Activated T-cell treated with anti-CD3 and anti-CD28 coated beads, Interleukin-2, amount 50 U/mL, for 24 hours (primary cell): ENCODE results near the gene TMEM212.

Experiments used
- DNase-seq: peaks from one replicate; pipeline ENCODE4 v3.0.0-alpha.2; 2020
- H3K27ac Mint-ChIP-seq: 2 replicates; pipeline ENCODE4 v1.8.0; 2020; ENCODE audit warnings: mild to moderate bottlenecking, mixed read lengths
- H3K27me3 Mint-ChIP-seq: 2 replicates; pipeline ENCODE4 v1.8.0; 2020; ENCODE audit warnings: mixed read lengths
- H3K36me3 Mint-ChIP-seq: 2 replicates; pipeline ENCODE4 v1.8.0; 2020; ENCODE audit warnings: low read depth, mixed read lengths
- H3K4me1 Mint-ChIP-seq: 2 replicates; pipeline ENCODE4 v1.8.0; 2020; ENCODE audit warnings: low read depth, mixed read lengths
- H3K4me3 Mint-ChIP-seq: 2 replicates; pipeline ENCODE4 v1.8.0; 2020; ENCODE audit warnings: mild to moderate bottlenecking, moderate library complexity, mixed read lengths
- H3K9me3 Mint-ChIP-seq: 2 replicates; pipeline ENCODE4 v1.8.0; 2020; ENCODE audit warnings: mixed read lengths

TMEM212 gene

DNA sequence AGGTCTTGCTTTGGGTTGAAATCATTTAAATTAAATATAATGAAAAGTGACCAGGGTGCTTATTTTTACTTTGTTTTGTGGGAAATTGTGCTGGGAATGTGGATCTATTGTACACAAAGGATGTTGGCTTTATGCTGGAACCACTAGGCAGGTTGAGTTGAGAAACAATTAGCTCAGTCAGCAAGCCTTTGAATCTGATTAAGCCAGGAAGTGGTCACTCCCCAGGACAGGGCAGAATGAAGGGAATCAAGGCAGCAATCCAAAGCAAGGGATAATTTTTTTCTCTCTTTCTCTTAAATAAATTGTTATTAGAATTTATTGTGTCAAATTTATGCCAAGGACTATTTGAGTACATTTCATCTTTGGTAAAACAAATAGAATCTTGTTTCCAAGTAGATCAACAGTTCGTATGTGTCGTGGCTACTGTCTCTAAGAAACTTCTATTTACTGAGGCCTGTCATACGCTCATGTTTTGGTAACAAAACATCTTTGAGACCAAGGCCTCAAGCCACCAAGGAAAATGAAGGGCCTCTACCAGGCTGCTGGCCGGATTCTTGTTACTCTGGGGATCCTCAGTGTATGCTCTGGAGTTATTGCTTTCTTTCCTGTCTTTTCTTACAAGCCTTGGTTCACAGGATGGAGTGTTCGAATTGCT lies at the start of gene TMEM212:
TMEM212 (plus strand) TSS at position 486 of the 655 bp plus-strand sequence; CDS start at position 521, 35 bp downstream.
- no peak for DNase-seq
- Mint-ChIP-seq H3K27me3 (peaks cover 7% of the 10 kb centered on the region), H3K4me3 (no peak within 1 kb of the TSS), H3K36me3 (no peaks in the 10 kb centered on the region), H3K4me1 (peaks cover 21% of the 10 kb centered on the region), H3K9me3 (peaks cover 2% of the 10 kb centered on the region), H3K27ac (no peak within 1 kb of the TSS)

DNA sequence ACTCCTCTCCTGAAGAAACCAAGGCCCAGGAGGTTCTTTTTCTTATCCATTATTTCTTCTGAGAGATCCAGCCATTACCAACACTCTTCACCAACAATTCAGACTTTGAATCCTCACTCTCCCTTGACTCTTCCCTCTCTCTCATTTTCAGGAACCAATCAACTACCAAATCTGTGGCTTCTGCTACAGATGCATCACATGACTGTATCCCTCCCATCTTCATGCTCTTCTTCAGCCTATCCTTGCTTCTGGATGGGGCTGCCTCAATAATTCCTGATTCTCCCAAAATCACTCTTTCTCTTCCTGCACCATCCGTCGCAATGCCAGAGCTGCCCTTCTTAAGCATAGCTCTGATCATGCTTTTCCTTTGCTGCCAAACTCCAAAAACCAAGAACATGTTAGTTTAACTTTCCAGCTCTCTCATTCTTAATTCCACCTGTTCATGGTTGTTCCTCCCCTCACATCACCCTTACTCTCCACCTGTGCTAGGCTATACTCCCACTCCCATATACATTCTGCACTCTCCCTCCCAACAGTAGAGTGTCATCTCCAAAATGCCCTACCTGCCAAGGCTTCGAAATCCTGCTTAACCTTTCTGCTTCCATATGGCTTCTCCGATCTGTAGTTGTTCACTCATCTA lies 46.4 kb upstream of the TMEM212 start:
- DNase-seq, result no peak
- peaks cover 3% of the 10 kb centered on the region for H3K4me1 Mint-ChIP-seq
- no peaks in the 10 kb centered on the region for H3K36me3 Mint-ChIP-seq
- H3K27ac Mint-ChIP-seq, result no peak overlapping the region
- no peaks in the 10 kb centered on the region for H3K27me3 Mint-ChIP-seq
- no peaks in the 10 kb centered on the region for H3K9me3 Mint-ChIP-seq
- no peak overlapping the region for H3K4me3 Mint-ChIP-seq

DNA sequence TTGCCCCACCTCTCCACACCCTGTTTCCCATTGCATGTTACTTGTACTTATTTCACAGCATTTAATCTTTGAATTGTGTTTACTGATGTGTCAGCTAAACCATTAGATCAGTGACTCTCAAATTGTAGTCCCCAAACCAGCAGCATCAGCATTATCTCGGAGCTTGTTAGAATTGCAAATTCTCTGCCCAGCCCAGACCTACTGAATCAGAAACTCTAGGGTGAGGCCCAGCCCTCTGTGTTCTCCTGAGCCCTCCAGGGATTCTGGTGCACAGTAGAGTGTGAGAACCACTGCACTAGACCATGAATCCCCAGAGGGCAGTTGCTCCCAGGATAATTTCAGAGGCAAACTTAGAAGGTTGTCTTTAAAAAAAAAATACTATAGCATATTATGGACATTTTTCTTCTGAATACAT lies 45.9 kb upstream of the TMEM212 start:
- H3K36me3 Mint-ChIP-seq, result no peaks in the 10 kb centered on the region
- peaks cover 9% of the 10 kb centered on the region for H3K4me1 Mint-ChIP-seq
- no peaks in the 10 kb centered on the region for H3K9me3 Mint-ChIP-seq
- H3K27ac Mint-ChIP-seq, result no peak overlapping the region
- no peak for DNase-seq
- no peak overlapping the region for H3K4me3 Mint-ChIP-seq
- H3K27me3 Mint-ChIP-seq, result no peaks in the 10 kb centered on the region

DNA sequence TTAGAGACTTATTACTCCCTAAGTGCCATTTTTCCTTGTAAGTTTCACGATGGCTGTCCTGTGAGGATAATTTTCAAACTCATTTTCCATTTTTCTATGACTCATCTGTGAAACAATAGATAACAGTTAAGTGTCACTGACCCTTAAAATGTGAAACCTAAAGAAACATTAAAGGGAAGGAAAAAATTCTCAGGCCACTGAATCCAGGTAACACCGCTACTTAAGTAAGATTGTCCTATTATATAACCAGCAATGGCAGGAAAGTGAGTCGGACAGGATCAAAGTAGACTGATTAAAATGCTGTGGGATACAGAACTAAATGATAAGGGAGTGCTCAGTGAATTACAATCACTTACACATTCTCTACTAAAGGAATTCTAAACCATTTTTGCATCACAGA lies 45.3 kb upstream of the TMEM212 start:
- no peak for DNase-seq
- Mint-ChIP-seq H3K27me3 (peaks cover under 1% of the 10 kb centered on the region), H3K4me3 (no peak overlapping the region), H3K9me3 (no peaks in the 10 kb centered on the region), H3K36me3 (no peaks in the 10 kb centered on the region), H3K27ac (no peak overlapping the region), H3K4me1 (peaks cover 10% of the 10 kb centered on the region)

DNA sequence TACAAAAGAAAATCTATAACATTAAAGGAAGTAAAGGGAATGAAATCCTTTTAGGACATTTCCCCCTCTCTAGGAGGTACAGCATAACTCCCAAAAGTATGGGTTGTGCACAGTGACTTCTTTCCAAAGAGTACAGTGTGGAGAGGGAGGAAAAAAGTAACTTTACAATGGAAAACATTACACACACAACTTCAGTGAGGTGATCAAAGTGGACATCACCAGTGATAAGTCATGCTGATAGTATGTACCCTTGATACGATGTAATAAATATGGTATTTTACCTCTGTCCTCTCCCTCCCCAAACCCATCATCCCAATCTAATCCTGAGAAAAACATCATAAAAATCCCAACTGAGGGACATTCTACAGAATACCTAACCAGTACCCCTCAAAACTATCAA lies 43.6 kb upstream of the TMEM212 start:
- Mint-ChIP-seq H3K4me3 (no peak overlapping the region), H3K36me3 (no peaks in the 10 kb centered on the region)

DNA sequence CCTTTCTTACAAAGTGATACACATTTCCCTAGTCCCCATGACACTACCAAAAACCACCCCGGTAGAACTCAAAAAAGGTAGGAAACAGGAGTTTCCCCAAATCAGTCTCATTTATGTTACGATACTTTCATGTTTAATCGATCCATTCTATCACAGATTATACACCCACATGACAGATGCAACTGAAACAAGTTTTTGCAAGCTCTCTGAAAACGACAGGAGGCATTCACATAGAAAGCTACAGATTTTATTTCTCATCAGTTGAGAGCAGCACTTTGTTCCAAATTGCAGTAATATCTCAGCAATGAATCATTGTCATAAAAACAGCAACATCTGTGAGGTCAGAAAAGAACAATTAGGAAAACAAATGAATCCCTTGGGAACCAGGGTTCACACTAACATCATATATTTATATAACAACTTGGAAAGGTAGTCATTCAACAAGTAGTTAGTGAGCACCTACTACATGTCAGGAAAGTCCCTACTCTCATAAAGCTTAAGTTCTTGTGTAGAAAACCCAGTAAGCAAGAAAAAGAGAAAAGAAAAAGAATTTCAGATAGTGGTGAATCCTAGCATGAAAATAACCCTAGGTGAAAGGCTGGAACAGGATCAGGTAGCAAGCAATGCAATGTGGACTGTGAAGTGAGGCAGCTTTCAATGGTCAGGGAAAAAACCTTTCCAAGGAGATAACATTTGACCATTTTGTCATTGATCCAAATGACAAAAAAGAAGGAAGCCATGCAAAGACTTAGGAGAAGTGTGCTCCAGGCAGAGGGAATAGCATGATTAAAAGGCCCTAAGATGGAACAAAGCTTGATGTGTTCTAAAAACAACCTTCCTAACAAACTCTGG lies 41.2 kb upstream of the TMEM212 start:
- DNase-seq, result no peak
- H3K4me3 Mint-ChIP-seq, result no peak overlapping the region
- H3K27me3 Mint-ChIP-seq, result peaks cover 4% of the 10 kb centered on the region
- H3K27ac Mint-ChIP-seq, result no peak overlapping the region
- H3K9me3 Mint-ChIP-seq, result no peaks in the 10 kb centered on the region
- no peaks in the 10 kb centered on the region for H3K36me3 Mint-ChIP-seq
- peaks cover 12% of the 10 kb centered on the region for H3K4me1 Mint-ChIP-seq

More for the DNA sequence above, 43.6 kb upstream of the TMEM212 start:
- Mint-ChIP-seq H3K4me1 (peaks cover 10% of the 10 kb centered on the region), H3K27me3 (peaks cover 4% of the 10 kb centered on the region), H3K27ac (no peak overlapping the region), H3K9me3 (no peaks in the 10 kb centered on the region)
- DNase-seq, result no peak

DNA sequence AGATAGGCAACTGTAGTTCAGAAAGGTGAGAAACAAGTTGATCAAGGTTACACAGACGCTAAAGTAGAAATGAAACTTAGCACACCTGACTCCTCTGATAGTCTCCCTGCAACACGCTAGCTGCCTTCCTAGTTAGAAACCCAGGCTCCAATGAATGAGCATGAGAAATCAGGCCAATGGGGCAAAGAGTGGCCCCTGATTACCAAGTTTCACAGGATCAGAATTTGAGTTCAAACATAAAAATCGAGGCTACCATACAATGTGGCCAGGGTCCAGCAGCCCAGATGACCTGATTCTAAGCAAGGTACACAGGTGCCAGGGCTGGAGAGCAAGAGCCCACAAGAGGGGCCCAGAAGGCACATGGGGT lies 40.6 kb upstream of the TMEM212 start:
- DNase-seq, result no peak
- peaks cover 4% of the 10 kb centered on the region for H3K27me3 Mint-ChIP-seq
- no peak overlapping the region for H3K27ac Mint-ChIP-seq
- H3K9me3 Mint-ChIP-seq, result no peaks in the 10 kb centered on the region
- H3K36me3 Mint-ChIP-seq, result no peaks in the 10 kb centered on the region
- H3K4me1 Mint-ChIP-seq, result peaks cover 12% of the 10 kb centered on the region
- no peak overlapping the region for H3K4me3 Mint-ChIP-seq

DNA sequence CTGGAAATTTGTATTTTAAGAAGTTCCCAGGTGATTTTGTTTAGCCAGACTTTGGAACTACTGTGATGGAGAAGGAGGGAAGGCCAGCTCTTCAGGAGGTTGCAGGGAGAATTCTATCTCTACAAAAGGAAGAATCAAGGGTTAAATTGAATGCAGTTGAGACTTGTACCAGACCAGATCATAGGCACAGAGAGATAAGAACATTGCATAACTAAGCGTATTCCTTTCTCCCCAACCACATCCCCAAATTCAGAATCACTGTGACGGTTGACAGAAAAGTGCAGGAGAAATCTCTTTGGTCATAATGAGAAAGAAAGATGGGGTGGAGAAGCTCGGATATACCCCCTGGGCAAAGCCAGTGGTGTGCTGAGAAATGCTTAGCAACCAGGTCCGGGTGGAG lies 40.1 kb upstream of the TMEM212 start:
- H3K4me1 Mint-ChIP-seq, result peaks cover 12% of the 10 kb centered on the region
- no peak overlapping the region for H3K27ac Mint-ChIP-seq
- no peak for DNase-seq
- H3K27me3 Mint-ChIP-seq, result peaks cover 9% of the 10 kb centered on the region
- H3K4me3 Mint-ChIP-seq, result no peak overlapping the region
- no peaks in the 10 kb centered on the region for H3K36me3 Mint-ChIP-seq
- no peaks in the 10 kb centered on the region for H3K9me3 Mint-ChIP-seq

DNA sequence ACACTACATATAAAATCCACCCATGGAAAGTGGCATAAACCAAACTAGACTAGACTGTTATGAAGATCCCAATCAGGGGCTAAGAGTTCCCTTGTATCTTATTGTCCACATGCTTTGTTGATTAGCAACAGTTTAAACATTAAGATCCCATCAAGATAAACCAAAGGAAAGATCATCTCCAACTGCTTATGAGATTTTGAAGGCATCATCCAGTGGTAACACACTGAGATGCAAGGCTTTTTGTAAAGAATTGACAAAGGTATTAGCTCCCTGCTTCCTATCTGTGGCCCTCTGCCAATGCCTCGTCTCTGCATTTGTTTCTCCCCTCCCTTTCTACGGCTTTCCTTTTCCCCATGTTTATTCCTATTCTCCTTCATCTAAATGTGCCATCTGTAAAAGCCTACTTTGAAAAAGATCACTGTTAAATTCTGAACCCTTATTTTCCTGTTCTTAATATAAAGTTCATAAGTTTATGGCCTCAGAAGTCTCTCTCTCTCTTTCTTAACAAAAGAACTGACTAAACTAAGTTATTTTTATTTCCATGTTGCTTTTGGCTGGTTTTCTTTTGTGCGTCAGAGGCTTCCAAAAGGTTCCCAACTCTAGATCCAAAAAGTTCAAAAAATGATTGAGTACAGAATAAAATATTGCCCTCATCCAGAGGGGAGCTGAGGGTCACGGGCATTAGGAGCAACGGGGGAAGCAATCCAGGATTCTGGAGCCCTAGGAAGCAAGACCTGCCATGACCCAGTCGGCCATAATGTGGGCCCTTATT lies 38.3 kb upstream of the TMEM212 start:
- H3K27me3 Mint-ChIP-seq, result peaks cover 19% of the 10 kb centered on the region
- no peak overlapping the region for H3K4me3 Mint-ChIP-seq
- peaks cover 20% of the 10 kb centered on the region for H3K4me1 Mint-ChIP-seq
- no peaks in the 10 kb centered on the region for H3K36me3 Mint-ChIP-seq
- DNase-seq, result no peak
- no peak overlapping the region for H3K27ac Mint-ChIP-seq
- H3K9me3 Mint-ChIP-seq, result no peaks in the 10 kb centered on the region

DNA sequence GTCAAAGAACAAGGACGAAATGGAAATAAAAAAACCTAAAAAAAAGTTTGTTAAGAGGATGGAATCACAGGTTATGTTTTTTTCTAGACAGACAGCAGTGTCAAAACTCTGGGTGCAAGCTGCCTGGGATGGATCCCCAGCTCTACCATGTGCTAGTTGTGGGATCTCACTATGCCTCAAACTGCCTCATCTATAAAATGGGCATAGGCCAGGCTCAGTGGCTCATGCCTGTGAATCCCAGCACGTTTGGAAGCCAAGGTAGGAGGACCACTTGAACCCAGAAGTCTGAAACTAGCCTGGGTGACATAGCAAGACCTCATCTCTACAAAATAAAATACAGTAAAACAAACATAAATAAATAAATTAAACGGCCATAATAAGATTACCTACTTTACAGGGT lies 37.5 kb upstream of the TMEM212 start:
- Mint-ChIP-seq H3K4me1 (peaks cover 25% of the 10 kb centered on the region), H3K9me3 (no peaks in the 10 kb centered on the region), H3K36me3 (no peaks in the 10 kb centered on the region), H3K27me3 (peaks cover 25% of the 10 kb centered on the region), H3K27ac (no peak overlapping the region), H3K4me3 (no peak overlapping the region)
- DNase-seq, result no peak

DNA sequence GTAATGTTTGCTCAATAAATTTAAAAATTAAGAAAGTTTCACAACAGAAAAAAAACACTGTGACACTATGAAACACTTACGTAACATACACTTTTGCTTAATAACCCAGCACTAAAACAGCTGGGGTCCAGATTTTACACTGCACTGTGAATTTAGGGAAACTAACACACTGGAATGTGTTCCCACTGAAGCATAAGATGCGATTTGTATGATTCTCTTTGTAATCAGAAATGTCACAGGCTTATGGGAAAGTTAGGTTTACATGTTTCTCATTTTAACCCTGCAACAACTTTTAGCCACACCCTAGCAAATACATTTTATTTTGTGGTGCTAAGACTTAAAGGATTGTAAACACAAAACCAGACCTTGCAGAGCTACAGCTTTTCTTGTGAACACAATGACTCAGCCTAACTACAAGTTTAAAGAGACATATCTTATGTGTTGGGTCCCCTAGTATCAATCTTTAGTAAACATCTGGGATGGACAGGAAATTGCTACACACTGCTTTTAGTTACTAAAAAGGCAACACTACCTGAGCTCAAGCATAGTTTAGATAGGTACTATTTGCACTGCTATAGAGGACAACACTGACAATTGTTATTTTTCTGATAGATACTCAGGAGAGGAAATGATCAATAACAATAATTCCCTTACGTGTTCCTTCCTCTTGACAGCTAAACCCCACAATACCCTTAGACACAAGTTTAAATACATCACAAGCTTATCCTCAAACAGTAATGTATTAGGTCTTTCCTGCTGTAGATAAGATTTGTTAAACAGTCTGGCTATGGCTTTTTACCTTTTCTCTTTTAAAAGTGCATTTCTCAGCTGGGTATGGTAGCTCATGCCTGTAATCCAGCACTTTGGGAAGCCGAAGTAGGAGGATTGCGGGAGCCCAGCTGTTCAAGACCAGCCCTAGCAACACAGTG lies 36.7 kb upstream of the TMEM212 start:
- no peaks in the 10 kb centered on the region for H3K36me3 Mint-ChIP-seq
- H3K27me3 Mint-ChIP-seq, result peaks cover 33% of the 10 kb centered on the region
- H3K4me3 Mint-ChIP-seq, result no peak overlapping the region
- no peaks in the 10 kb centered on the region for H3K9me3 Mint-ChIP-seq
- H3K4me1 Mint-ChIP-seq, result peaks cover 29% of the 10 kb centered on the region
- no peak overlapping the region for H3K27ac Mint-ChIP-seq
- DNase-seq, result no peak

DNA sequence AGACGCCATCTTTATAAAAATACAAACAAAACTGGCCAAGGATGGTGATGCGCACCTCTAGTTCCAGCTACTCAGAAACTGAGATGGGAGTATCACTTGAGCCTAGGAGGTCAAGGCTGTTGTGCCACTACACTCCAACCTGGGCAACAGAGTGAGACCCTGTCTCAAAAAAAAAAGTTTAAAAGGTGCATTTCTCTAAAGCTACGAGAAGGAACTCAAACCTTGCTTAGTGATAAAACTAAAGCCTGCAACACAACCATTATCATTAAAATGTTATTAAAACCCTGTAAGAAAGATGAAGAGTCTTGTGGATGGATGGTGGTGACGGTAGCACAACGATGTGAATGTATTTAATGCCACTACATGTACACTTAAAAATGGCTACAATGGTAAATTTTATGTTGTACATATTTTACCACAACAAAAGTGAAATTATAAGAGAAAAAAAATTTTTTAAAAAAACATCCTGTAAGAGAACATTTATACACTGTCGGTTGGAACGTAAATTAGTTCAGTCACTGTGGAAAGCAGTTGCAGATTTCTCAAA lies 35.9 kb upstream of the TMEM212 start:
- H3K36me3 Mint-ChIP-seq, result no peaks in the 10 kb centered on the region
- H3K4me1 Mint-ChIP-seq, result peaks cover 23% of the 10 kb centered on the region
- H3K27me3 Mint-ChIP-seq, result peaks cover 39% of the 10 kb centered on the region
- no peak for DNase-seq
- no peak overlapping the region for H3K27ac Mint-ChIP-seq
- no peak overlapping the region for H3K4me3 Mint-ChIP-seq
- no peaks in the 10 kb centered on the region for H3K9me3 Mint-ChIP-seq

DNA sequence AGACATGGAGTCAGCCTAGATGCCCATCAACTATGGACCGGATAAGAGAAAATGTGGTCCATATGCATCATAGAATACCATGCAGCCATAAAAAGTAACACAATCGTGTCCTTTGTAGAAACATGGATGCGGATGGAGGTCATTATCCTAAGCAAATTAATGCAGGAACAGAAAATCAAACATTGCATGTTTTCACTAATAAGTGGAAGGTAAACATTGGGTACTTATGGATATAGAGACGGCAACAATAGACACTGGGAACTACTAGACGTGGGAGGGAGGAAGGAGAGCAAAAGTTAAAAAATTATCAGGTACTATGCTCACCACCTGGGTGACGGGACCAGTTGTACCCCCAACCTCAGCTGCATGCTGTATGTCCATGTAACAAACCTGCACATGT lies 35.3 kb upstream of the TMEM212 start:
- H3K9me3 Mint-ChIP-seq, result no peaks in the 10 kb centered on the region
- DNase-seq, result no peak
- H3K36me3 Mint-ChIP-seq, result no peaks in the 10 kb centered on the region
- peaks cover 21% of the 10 kb centered on the region for H3K4me1 Mint-ChIP-seq
- no peak overlapping the region for H3K4me3 Mint-ChIP-seq
- peaks cover 40% of the 10 kb centered on the region for H3K27me3 Mint-ChIP-seq
- H3K27ac Mint-ChIP-seq, result no peak overlapping the region
